PC-9 (cell line): Measurements from ENCODE around the gene JTB.

Experiments
- EZH2 ChIP-seq: fragments of 200-600 bp; sonication (generic); IDR thresholded peaks from 2 replicates; pipeline ENCODE4 v1.8.0; 2017; ENCODE audit warnings: antibody characterized with exemption, low read depth
- TF ChIP-seq, protein P1 (sequence below): fragments of 200-600 bp; sonication (generic); conservative IDR thresholded peaks from 2 replicates; pipeline ENCODE4 v1.6.1; 2017; ENCODE audit warnings: mixed run types, antibody characterized with exemption, mild to moderate bottlenecking, moderate library complexity

- no peak for TF ChIP-seq EZH2
- TF ChIP-seq, protein P1, sequence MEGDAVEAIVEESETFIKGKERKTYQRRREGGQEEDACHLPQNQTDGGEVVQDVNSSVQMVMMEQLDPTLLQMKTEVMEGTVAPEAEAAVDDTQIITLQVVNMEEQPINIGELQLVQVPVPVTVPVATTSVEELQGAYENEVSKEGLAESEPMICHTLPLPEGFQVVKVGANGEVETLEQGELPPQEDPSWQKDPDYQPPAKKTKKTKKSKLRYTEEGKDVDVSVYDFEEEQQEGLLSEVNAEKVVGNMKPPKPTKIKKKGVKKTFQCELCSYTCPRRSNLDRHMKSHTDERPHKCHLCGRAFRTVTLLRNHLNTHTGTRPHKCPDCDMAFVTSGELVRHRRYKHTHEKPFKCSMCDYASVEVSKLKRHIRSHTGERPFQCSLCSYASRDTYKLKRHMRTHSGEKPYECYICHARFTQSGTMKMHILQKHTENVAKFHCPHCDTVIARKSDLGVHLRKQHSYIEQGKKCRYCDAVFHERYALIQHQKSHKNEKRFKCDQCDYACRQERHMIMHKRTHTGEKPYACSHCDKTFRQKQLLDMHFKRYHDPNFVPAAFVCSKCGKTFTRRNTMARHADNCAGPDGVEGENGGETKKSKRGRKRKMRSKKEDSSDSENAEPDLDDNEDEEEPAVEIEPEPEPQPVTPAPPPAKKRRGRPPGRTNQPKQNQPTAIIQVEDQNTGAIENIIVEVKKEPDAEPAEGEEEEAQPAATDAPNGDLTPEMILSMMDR: no peak
Measured at GRCh38 chr1:153941826-153942725, 35.4 kb downstream of the JTB start.
